Tibial nerve (tissue), 4 donors: ENCODE results near the gene NDUFS8. TPM values are rescaled to one million over a fixed set of nuclear protein-coding genes. Genes with fewer than 3 reads are reported as not detected.
A peak's percentile ranks its signal among the peaks of the same experiment; 100 is the strongest.

Experiments used
- DNase-seq, 2 donors: peaks; one replicate each; pipeline ENCODE4 v3.0.0-alpha.2; 2019; ENCODE audit warnings: low spot score in 2 of 2
- H3K27ac ChIP-seq, 4 donors: fragments of 200-600 bp; sonication (generic) in 3 of 4; one replicate each; pipeline ENCODE4 v1.5.1; 2017 to 2019; ENCODE audit warnings: mild to moderate bottlenecking in 1 of 4
- H3K27me3 ChIP-seq, 2 donors: fragments of 200-600 bp; sonication (generic) in 1 of 2; one replicate each; pipeline versions ENCODE4 v1.5.1 to v1.6.0; 2017 to 2019
- H3K36me3 ChIP-seq, 3 donors: fragments of 200-600 bp; sonication (generic); one replicate each; pipeline ENCODE4 v1.5.1; 2018 to 2019
- H3K4me1 ChIP-seq, 4 donors: fragments of 200-600 bp; sonication (generic) in 3 of 4; one replicate each; pipeline ENCODE4 v1.5.1; 2017 to 2019
- H3K4me3 ChIP-seq, 4 donors: fragments of 200-600 bp; sonication (generic) in 3 of 4; one replicate each; pipeline ENCODE4 v1.5.1; 2017 to 2019; ENCODE audit warnings: mild to moderate bottlenecking in 1 of 4, moderate library complexity in 1 of 4
- H3K9me3 ChIP-seq, 4 donors: fragments of 200-600 bp; sonication (generic) in 3 of 4; one replicate each; pipeline ENCODE4 v1.5.1; 2017 to 2019
- CTCF ChIP-seq, 5 experiments: fragments of 200-600 bp in 3 of 5; fragments of 450-650 bp in 2 of 5; sonication (generic) in 3 of 5; IDR thresholded peaks; one replicate each; pipeline ENCODE4 v1.5.1; 2016 to 2019; ENCODE audit warnings: antibody characterized with exemption in 5 of 5, mild to moderate bottlenecking in 3 of 5, moderate library complexity in 2 of 5
- EP300 ChIP-seq, 2 donors: sonication (generic); formaldehyde crosslinking; IDR thresholded peaks; one replicate each; pipeline ENCODE4 v1.6.1; 2017; ENCODE audit warnings: antibody characterized with exemption in 2 of 2, mild to moderate bottlenecking in 1 of 2
- POLR2A ChIP-seq, 2 donors: fragments of 450-650 bp; IDR thresholded peaks; one replicate each; pipeline ENCODE4 v1.6.1; 2017; ENCODE audit warnings: antibody characterized with exemption in 2 of 2, mild to moderate bottlenecking in 2 of 2, moderate library complexity in 2 of 2
- WGBS, 2 donors: methylation state at CpG; one replicate each; pipeline ENCODE4 v1.1.5; 2018; 5-methylcytosine and 5-hydroxymethylcytosine counted together
- total RNA-seq, 4 donors: library from RNA; depleted of rRNA; stranded (reverse); fragments of >200 nt; gene quantifications; one replicate each; pipeline ENCODE4 v1.1.0, GENCODE V29; 2016

NDUFS8 gene
- total RNA-seq, 4 donors from 2014 or later, result 143 to 205 (median 180) TPM

GRCh38 chr11:68020575-68020974 lies 9.9 kb upstream of the NDUFS8 start:
- peaks cover 0 to 56% (median 17%) of the 10 kb centered on the region in 4 donors for H3K4me1 ChIP-seq
- peaks cover 0 to 19% (median 0%) of the 10 kb centered on the region in 4 donors for H3K9me3 ChIP-seq
- 50 to 54% methylated on average over 7 to 11 of the region's 11 CpGs for WGBS, 2 donors
- DNase-seq, result no peak
- H3K36me3 ChIP-seq, result peaks cover 0 to 56% (median 0%) of the 10 kb centered on the region in 3 donors
- H3K27ac ChIP-seq, result peak overlapping the region in 1 of 4 donors; percentile 98
- no peak for TF ChIP-seq EP300 (IDR thresholded peaks at IDR 0.05)
- peak in 1 of 5 experiments; percentile 9 for TF ChIP-seq CTCF (IDR thresholded peaks at IDR 0.05)
- no peak for TF ChIP-seq POLR2A (IDR thresholded peaks at IDR 0.05)
- H3K4me3 ChIP-seq, result no peak overlapping the region
- no peaks in the 10 kb centered on the region for H3K27me3 ChIP-seq

GRCh38 chr11:68021167-68021787 lies 9.2 kb upstream of the NDUFS8 start:
- H3K27ac ChIP-seq, result peak overlapping the region in 1 of 4 donors; percentile 98
- no peak for DNase-seq
- 68 to 87% methylated on average over 18 to 27 of the region's 27 CpGs for WGBS, 2 donors
- peaks cover 0 to 57% (median 0%) of the 10 kb centered on the region in 3 donors for H3K36me3 ChIP-seq
- H3K9me3 ChIP-seq, result peaks cover 0 to 22% (median 0%) of the 10 kb centered on the region in 4 donors
- peaks cover 0 to 48% (median 17%) of the 10 kb centered on the region in 4 donors for H3K4me1 ChIP-seq
- TF ChIP-seq CTCF (IDR thresholded peaks at IDR 0.05), result peak in 1 of 5 experiments; percentile 27
- TF ChIP-seq EP300 (IDR thresholded peaks at IDR 0.05), result no peak
- H3K27me3 ChIP-seq, result no peaks in the 10 kb centered on the region
- no peak overlapping the region for H3K4me3 ChIP-seq

GRCh38 chr11:68022531-68022930 lies 8.0 kb upstream of the NDUFS8 start:
- WGBS, 2 donors, result 81 to 84% methylated on average over 6 to 13 of the region's 13 CpGs
- Histone ChIP-seq H3K27ac (no peak overlapping the region), H3K9me3 (peaks cover 0 to 22% (median 0%) of the 10 kb centered on the region in 4 donors), H3K4me1 (peaks cover 0 to 36% (median 5%) of the 10 kb centered on the region in 4 donors), H3K4me3 (no peak overlapping the region), H3K36me3 (peaks cover 0 to 70% (median 0%) of the 10 kb centered on the region in 3 donors), H3K27me3 (no peaks in the 10 kb centered on the region)
- DNase-seq, result no peak
- TF ChIP-seq CTCF (IDR thresholded peaks at IDR 0.05), result no peak
- no peak for TF ChIP-seq EP300 (IDR thresholded peaks at IDR 0.05)
- no peak for TF ChIP-seq POLR2A (IDR thresholded peaks at IDR 0.05)

- Histone ChIP-seq H3K27ac (no peak overlapping the region), H3K9me3 (peaks cover 0 to 22% (median 0%) of the 10 kb centered on the region in 4 donors), H3K4me3 (no peak overlapping the region), H3K36me3 (peaks cover 0 to 77% (median 0%) of the 10 kb centered on the region in 3 donors), H3K27me3 (no peaks in the 10 kb centered on the region), H3K4me1 (peaks cover 0 to 23% (median under 1%) of the 10 kb centered on the region in 4 donors)
- 90 to 94% methylated on average over 5 of the region's 5 CpGs for WGBS, 2 donors
- TF ChIP-seq CTCF (IDR thresholded peaks at IDR 0.05), result no peak
- TF ChIP-seq EP300 (IDR thresholded peaks at IDR 0.05), result no peak
- TF ChIP-seq POLR2A (IDR thresholded peaks at IDR 0.05), result no peak
- no peak for DNase-seq
Measured at GRCh38 chr11:68024508-68024907, 6.0 kb upstream of the NDUFS8 start.

- Histone ChIP-seq H3K27ac (no peak overlapping the region), H3K4me1 (peaks cover 0 to 21% (median 2%) of the 10 kb centered on the region in 4 donors), H3K36me3 (peaks cover 0 to 73% (median 0%) of the 10 kb centered on the region in 3 donors), H3K27me3 (no peaks in the 10 kb centered on the region), H3K9me3 (peaks cover 0 to 22% (median 0%) of the 10 kb centered on the region in 4 donors), H3K4me3 (no peak overlapping the region)
- 75 to 78% methylated on average over 5 of the region's 5 CpGs for WGBS, 2 donors
- no peak for TF ChIP-seq CTCF (IDR thresholded peaks at IDR 0.05)
- no peak for DNase-seq
Measured at GRCh38 chr11:68025047-68025446, 5.4 kb upstream of the NDUFS8 start.
